Stomach (tissue), 4 donors: ENCODE data around the gene MLXIP.

ENCODE experiments used
- EP300 ChIP-seq: sonication (generic); formaldehyde crosslinking; IDR thresholded peaks from one replicate; pipeline ENCODE4 v1.6.1; 2017; ENCODE audit warnings: antibody characterized with exemption
- TF ChIP-seq, protein P1 (sequence below), 7 experiments: fragments of 450-650 bp in 4 of 7; fragments of 200-600 bp in 3 of 7; sonication (generic) in 3 of 7; IDR thresholded peaks; one replicate each; pipeline ENCODE4 v1.5.1; 2016 to 2019; ENCODE audit warnings: antibody characterized with exemption in 7 of 7, control low read depth in 2 of 7, mild to moderate bottlenecking in 1 of 7

DNA sequence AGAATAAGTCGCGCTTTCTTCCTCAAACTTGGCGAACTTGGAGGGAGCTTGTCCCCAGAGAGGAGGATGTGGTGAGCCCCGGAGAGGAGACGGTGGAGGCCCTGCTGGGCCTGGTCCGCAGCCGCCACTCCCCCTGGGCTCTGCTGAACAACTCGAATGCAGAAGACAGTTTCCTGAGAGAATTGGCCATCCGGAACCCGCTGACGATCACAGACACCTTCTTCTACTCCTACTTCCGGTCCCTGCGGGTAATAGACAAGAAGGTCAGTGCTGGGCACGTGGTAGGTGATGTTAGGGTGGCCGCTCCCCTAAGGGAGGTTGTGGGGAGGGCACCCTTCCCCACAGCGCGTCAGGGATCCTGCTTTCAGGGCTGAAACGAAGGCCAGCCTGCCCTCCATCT is 106.0 kb downstream of the MLXIP start:
- TF ChIP-seq, protein P1, sequence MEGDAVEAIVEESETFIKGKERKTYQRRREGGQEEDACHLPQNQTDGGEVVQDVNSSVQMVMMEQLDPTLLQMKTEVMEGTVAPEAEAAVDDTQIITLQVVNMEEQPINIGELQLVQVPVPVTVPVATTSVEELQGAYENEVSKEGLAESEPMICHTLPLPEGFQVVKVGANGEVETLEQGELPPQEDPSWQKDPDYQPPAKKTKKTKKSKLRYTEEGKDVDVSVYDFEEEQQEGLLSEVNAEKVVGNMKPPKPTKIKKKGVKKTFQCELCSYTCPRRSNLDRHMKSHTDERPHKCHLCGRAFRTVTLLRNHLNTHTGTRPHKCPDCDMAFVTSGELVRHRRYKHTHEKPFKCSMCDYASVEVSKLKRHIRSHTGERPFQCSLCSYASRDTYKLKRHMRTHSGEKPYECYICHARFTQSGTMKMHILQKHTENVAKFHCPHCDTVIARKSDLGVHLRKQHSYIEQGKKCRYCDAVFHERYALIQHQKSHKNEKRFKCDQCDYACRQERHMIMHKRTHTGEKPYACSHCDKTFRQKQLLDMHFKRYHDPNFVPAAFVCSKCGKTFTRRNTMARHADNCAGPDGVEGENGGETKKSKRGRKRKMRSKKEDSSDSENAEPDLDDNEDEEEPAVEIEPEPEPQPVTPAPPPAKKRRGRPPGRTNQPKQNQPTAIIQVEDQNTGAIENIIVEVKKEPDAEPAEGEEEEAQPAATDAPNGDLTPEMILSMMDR (IDR thresholded peaks at IDR 0.05): no peak
- TF ChIP-seq EP300: no peak
